CD4-positive, alpha-beta T cell treated with Interferon gamma for 1 hour (primary cell): ENCODE data around the gene TMEM176A.

ENCODE experiments used
- DNase-seq: peaks from one replicate; pipeline ENCODE4 v3.0.0-alpha.2; 2020

The TMEM176A gene

DNA sequence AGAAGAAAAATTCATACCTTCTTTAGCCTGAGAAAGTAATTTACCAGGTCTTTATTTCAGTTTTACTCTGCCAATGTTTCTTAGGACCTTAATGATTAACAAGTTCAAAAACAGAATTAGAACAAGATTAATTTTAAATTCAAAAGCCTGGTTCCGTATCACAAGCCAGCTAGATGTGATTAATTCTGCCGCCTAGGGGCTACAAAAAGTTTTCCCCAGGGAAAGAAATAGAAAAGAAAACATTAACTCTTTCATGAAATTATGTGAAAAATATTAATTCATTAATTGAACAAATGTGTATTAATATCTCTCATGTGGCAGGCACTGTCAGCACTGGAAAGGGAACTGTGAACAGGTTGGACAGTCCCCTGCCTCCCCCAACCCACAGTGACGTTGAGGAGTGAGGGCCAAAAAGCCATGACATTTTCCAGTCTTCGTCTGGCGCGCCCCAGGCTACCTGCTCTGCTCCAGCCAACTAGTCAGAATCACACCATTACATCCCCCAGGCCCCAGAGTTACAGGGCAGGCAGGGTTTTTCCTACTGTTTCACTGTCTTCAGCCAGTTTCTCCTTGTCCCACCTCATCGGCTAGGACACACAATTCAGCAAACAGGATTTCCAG, 20.1 kb downstream of the TMEM176A start:
- no peak for DNase-seq

- DNase-seq, result no peak
Measured at GRCh38 chr7:150823043-150823442, 22.5 kb downstream of the TMEM176A start.

DNA sequence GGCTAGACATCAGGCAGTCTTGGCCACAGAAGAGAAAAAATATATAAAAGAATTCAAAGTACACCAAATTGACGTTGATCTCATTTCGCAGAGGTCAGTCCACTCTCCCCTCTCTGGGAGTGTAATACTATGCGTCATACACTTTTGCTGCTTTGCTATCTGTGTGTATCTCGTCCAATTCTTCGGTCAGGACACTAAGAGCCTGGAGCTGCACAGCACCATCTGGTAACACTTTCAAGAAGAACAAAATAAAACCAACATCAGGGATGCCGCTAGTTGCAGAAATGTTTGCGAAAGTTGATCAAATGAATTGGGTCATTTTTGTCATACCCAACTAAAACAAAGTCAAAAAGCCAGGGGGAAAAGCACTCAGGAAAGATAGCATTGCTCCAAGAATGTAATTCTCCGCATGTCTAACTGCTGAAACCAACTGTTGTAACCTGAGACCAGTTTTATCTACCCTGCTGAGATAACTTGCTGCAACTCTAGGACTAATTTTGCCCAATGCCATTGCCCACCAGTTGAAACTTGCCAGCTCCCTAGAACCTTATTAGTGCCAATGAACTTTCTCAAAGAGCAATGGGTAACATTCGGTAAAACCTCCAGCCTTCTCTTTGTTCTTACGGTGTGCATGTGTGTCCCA, 23.0 kb downstream of the TMEM176A start:
- no peak for DNase-seq

DNA sequence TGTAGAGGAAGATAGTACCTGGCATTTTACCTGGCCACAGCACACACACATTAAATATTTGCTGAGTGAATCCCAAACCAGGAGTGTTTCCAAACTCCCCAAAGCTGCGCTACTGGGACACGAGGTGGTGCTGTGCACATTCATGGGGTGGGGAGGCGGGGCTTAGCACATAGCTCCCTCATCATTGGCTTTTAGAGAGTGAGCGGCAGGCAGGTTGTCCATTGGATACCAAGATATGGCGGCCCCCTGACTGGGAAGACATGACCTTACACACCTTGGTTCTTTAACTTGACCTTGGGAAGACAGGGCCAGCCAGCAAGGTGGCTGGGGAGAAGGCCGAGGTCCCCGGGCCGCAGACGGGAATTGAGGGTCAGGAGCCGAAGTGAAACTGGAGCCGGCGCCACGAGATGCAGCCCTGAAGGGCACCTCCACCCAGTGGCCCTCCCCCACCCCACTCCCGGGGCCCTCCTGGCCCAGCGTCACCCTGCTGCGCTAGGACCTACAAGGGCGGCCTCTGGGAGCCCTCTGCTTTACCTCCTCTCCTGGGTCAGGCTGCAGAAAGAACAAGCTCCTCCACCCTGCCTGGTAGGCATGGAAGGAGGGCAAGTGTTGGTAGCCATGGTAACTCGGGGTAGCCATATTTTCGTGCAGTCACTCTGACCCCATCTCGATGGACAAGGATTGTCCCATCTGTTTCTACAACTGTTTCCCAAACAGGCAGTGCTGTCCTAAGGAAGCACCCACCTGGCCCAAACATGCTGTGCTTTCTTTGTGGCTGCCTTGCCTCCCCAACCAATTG, 24.0 kb downstream of the TMEM176A start:
- no peak for DNase-seq

- no peak for DNase-seq
Measured at GRCh38 chr7:150826061-150826849, 25.7 kb downstream of the TMEM176A start.

GRCh38 chr7:150828384-150828783, 27.8 kb downstream of the TMEM176A start:
- no peak for DNase-seq

DNA sequence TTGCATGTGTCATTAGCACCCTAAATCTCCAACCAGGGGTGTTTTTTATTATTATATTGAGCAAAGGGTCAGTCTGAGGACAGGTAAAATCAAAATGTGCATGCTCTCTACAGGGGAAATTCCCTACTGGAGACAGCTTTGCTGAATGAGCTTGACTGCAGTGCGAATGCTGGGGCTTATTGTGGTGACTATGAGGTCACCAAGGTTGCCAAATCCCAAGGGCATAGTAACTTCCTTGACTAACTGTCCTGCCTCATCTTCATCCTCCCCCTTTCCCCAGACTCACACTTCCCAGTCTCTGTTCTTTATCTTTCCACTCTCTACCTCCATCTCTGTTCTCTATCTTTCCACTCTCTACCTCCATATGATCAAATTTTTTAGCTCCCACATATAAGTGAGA, 28.9 kb downstream of the TMEM176A start:
- DNase-seq, result no peak

DNA sequence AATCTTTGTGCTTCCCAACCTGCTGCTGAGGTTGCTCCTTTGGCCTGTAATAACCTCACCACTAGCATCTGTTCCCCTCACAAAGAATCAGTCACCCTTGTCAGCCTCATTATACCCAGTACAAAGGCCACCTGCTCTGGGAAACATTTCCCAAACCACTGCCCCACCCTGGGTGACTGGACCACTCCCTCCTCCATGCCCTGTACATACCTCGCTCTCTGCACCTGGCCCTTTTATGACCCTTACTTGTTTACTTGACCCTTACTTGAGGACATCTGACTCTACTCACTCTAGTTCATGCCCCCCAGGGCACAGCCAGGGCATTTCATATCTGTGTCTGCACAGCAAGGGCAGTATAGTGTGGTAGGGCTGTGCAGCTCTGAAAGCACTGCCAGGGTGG, 30.4 kb downstream of the TMEM176A start:
- no peak for DNase-seq

- no peak for DNase-seq
Measured at GRCh38 chr7:150831851-150832250, 31.3 kb downstream of the TMEM176A start.

- no peak for DNase-seq
Measured at GRCh38 chr7:150835019-150835418, 34.5 kb downstream of the TMEM176A start.

GRCh38 chr7:150835702-150836280, 35.2 kb downstream of the TMEM176A start:
- DNase-seq, result no peak

DNA sequence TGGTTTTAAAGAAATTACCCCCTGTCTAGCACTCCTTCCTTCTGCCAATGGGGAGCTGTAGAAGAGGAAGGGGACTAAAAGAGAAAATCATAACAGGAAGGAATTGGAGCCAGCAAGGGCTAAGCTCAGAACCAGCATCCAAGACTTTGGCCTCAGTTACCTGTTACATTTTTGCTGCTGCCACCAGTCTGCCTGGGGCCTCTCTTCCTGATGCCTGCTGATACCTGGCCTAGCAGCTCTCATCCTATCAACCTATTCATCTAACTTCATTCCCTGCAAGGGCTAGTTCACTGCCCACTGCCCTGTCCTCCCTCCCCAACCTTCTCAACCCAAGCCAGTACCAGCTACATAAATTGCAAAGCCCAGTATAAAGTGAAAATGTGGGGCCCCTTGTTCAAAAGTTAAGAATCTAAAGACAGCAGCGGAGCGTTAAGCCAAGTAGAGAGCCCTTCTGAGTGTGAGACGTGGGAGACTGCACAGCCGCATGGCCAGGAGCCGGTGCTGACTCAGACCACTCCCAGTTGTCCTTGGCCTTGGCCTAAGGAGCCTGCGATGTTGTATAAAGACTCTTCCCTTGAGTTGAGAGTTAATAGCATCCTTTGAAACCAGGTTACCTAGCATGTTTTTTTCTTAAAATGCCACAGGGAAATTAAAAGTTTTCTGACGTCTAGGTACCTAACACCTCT, 38.5 kb downstream of the TMEM176A start:
- no peak for DNase-seq

DNA sequence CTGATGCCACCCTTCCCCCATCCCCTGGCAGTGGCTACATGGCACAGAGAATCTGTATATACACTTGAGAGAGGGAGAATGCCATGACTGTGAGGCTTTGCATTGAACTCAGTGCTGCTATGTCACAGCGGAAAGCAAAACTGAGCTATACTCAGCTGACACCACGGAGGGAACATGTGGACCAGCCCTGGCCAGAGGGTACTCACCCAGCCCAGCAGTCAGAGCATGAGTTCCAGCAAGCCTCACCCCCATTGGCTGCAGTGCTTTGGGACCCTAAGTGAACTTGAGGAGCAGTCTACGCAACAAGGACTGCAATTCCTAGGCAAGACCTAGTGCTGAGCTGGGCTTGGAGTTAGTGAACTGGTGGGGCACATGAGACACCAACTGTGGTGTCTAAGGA, 41.4 kb downstream of the TMEM176A start:
- no peak for DNase-seq

- no peak for DNase-seq
Measured at GRCh38 chr7:150842716-150843115, 42.1 kb downstream of the TMEM176A start.

- DNase-seq, result no peak
Measured at GRCh38 chr7:150845421-150845861, 44.9 kb downstream of the TMEM176A start.

DNA sequence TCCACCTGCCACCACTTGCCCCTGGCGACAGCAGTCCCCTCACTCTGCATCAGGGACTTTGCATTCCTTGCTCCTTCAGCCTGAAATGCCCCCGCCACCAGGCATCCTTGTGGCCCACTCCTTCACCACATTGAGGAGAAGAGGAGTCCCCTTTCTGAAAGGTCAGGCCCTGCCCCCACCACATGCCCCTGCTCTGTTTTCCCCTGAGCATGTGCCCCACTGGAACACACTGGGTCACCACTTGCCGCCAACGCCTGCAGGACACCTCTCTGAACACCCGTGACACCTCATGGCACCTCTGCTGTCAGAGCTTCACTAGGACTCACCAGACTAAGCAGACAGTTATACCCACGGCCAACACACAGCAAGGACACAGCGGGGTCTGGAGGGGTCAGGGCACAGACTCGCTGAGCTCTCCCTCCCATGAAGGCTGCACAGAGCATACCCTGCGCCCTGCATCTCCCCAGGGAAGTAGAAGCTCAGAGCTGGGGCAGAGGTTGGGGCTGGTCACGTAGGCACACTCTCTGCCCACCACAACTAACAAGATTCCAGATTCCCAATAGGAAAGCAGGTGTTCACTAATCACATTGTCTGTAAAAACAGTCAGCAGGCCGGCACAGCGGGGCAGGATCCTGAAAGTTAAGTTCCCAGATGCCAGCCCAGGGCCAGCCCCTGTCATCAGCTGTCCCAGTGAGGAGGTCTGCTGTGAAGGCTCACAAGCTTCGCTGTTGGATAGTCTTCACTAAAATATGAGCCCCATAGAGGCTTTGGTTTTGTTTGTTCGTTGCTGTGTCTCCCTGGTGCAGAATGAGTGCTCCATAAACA, 45.9 kb downstream of the TMEM176A start:
- DNase-seq, result no peak

- DNase-seq, result no peak
Measured at GRCh38 chr7:150847536-150847935, 47.0 kb downstream of the TMEM176A start.

- no peak for DNase-seq
Measured at GRCh38 chr7:150848111-150848510, 47.5 kb downstream of the TMEM176A start.

- DNase-seq, result no peak
Measured at GRCh38 chr7:150848561-150849115, 48.1 kb downstream of the TMEM176A start.

GRCh38 chr7:150849204-150849775, 48.7 kb downstream of the TMEM176A start:
- DNase-seq, result no peak

DNA sequence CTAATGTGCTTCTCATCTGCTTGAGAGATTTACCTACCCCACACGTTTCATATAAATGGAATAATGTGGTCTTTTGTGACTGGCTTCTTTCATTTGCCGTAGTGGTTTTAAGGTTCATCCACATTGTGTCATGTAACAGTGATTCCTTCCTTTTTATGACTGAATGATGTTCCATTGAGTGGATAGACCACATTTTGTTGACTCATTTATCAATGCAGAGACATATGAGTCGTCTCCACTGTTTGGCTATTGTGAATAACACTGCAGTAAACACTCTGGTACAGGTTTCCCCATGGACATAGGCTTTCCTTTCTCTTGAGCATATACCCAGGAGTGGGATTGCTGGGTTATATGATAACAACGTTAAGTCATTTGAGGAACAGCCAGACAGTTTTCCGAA, 49.7 kb downstream of the TMEM176A start:
- no peak for DNase-seq
